Neural progenitor cell (in vitro differentiated cells): ENCODE results near the gene PRKCB.

Source experiments
- CTCF ChIP-seq: fragments of 200-600 bp; sonication (generic); IDR thresholded peaks from 2 replicates; pipeline ENCODE4 v1.5.1; 2017; ENCODE audit warnings: antibody characterized with exemption, mild to moderate bottlenecking
- EZH2 ChIP-seq: fragments of 200-600 bp; sonication (generic); IDR thresholded peaks from 2 replicates; pipeline ENCODE4 v1.6.1; 2017; ENCODE audit warnings: antibody characterized with exemption, mild to moderate bottlenecking, moderate library complexity
- EZH2phosphoT487 ChIP-seq: fragments of 200-600 bp; sonication (generic); IDR thresholded peaks from 2 replicates; pipeline ENCODE4 v1.6.1; 2017; ENCODE audit warnings: antibody characterized with exemption

- TF ChIP-seq EZH2, result no peak
- no peak for TF ChIP-seq EZH2phosphoT487
- TF ChIP-seq CTCF, result no peak
These were observed 282.5 kb downstream of the PRKCB start for GRCh38 chr16:24118126-24118821.
